Hematopoietic multipotent progenitor cell treated with erythropoietin and hydrocortisone succinate and interleukin-3 and kit ligand, for 6 days (in vitro differentiated cells): ENCODE measurements around the gene MEP1B.
"Not testable (repeated sequence)": the region's sequence is repeated elsewhere in the genome, so short reads cannot be mapped to it uniquely, and the experiment has no call there.

Experiments used
- DNase-seq: peaks from one replicate; pipeline ENCODE4 v3.0.0-alpha.2; 2015

Gene MEP1B

GRCh38 chr18:32209685-32210445 is 20.0 kb downstream of the MEP1B start:
- no peak for DNase-seq

- DNase-seq = no peak
Observed at GRCh38 chr18:32213693-32214092, 23.9 kb downstream of the MEP1B start.

GRCh38 chr18:32216390-32216789 is 26.6 kb downstream of the MEP1B start:
- DNase-seq = no peak

GRCh38 chr18:32219431-32220018 is 29.7 kb downstream of the MEP1B start:
- DNase-seq = no peak

GRCh38 chr18:32233348-32233747 is 43.5 kb downstream of the MEP1B start:
- DNase-seq = not testable (repeated sequence)

GRCh38 chr18:32237049-32237448 is 47.2 kb downstream of the MEP1B start:
- peak; percentile 14 for DNase-seq

- no peak for DNase-seq
Observed at GRCh38 chr18:32238635-32239268, 48.9 kb downstream of the MEP1B start.

- DNase-seq = no peak
Observed at GRCh38 chr18:32242395-32242794, 52.6 kb downstream of the MEP1B start.

- no peak for DNase-seq
Observed at GRCh38 chr18:32243358-32243757, 53.5 kb downstream of the MEP1B start.

- no peak for DNase-seq
Observed at GRCh38 chr18:32244881-32245280, 55.0 kb downstream of the MEP1B start.

- no peak for DNase-seq
Observed at GRCh38 chr18:32249147-32249929, 59.5 kb downstream of the MEP1B start.

GRCh38 chr18:32251466-32251865 is 61.6 kb downstream of the MEP1B start:
- no peak for DNase-seq

- no peak for DNase-seq
Observed at GRCh38 chr18:32252141-32252860, 62.5 kb downstream of the MEP1B start.

GRCh38 chr18:32255570-32255969 is 65.7 kb downstream of the MEP1B start:
- DNase-seq = no peak

- peak; percentile 36 for DNase-seq
Observed at GRCh38 chr18:32257084-32257785, 67.4 kb downstream of the MEP1B start.

GRCh38 chr18:32258148-32258547 is 68.3 kb downstream of the MEP1B start:
- DNase-seq = no peak

GRCh38 chr18:32258558-32259204 is 68.8 kb downstream of the MEP1B start:
- no peak for DNase-seq

GRCh38 chr18:32259553-32259952 is 69.7 kb downstream of the MEP1B start:
- no peak for DNase-seq

GRCh38 chr18:32261003-32261402 is 71.2 kb downstream of the MEP1B start:
- DNase-seq = peak; percentile 11

GRCh38 chr18:32262092-32262491 is 72.3 kb downstream of the MEP1B start:
- DNase-seq = no peak

- no peak for DNase-seq
Observed at GRCh38 chr18:32264401-32264800, 74.6 kb downstream of the MEP1B start.

- DNase-seq = no peak
Observed at GRCh38 chr18:32267463-32267862, 77.6 kb downstream of the MEP1B start.
